ENCODE measurements around the gene ZNG1C. TPM values are rescaled to one million over a fixed set of nuclear protein-coding genes. Genes with fewer than 3 reads are reported as not detected.
"Not testable (repeated sequence)": the region's sequence is repeated elsewhere in the genome, so short reads cannot be mapped to it uniquely, and the experiment has no call there.

The ZNG1C gene
- 10 to 100 TPM in 2 of 3 donors, 1 to 10 TPM in 1; 7.0 to 17.0 (median 13.5) TPM for total RNA-seq
- 43.6 TPM for total RNA-seq (2013)

GRCh38 chr9:68241683-68242082, at the start of gene ZNG1C:
Gene ZNG1C (plus strand): TSS chr9:68241983. CDS start chr9:68242032, 49 bp downstream.
- DNase-seq; H3K27me3 ChIP-seq (ENCODE audit: control insufficient read depth, insufficient read depth, low read length); H3K4me3 Mint-ChIP-seq; ATAC-seq; H3K27ac ChIP-seq (ENCODE audit: low read length); H3K27me3 Mint-ChIP-seq (ENCODE audit: low read depth in 2 of 2); intact Hi-C loops (cut with micrococcal nuclease); H3K9me3 Mint-ChIP-seq; H3K27ac Mint-ChIP-seq; H3K4me3 ChIP-seq (ENCODE audit: low read length); H3K36me3 ChIP-seq (ENCODE audit: control insufficient read depth, insufficient read depth, low read length); H3K9me3 ChIP-seq (ENCODE audit: control insufficient read depth, insufficient read depth, low read length); H3K36me3 Mint-ChIP-seq; H3K4me1 ChIP-seq (ENCODE audit: control insufficient read depth, insufficient read depth, low read length); H3K4me1 Mint-ChIP-seq: not testable (repeated sequence)
- WGBS (ENCODE audit: insufficient coverage), result no CpG with 5 or more reads among the region's 32 CpGs

DNA sequence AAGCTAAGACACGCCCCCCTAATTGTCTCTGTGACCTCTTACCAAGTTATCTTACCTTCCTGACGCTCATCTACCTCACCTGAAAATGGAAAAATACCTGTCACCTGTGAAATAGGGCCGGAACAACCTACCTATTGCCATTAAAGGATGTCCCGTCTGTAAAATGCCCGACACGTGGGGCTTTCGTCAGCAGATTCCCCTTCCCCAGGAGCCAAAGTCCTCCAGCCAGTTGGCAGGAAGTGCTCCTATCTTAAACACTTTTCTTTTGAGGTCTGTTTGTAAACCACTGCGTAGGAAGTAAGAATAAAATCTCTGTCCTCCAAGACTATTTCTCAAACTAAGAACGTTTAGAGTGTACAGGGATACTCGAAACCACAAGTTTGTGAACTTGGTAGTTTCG, 654 bp downstream of the ZNG1C start:
- H3K27ac Mint-ChIP-seq; intact Hi-C loops (cut with micrococcal nuclease); H3K4me1 Mint-ChIP-seq; H3K9me3 ChIP-seq (ENCODE audit: control insufficient read depth, insufficient read depth, low read length); H3K27me3 Mint-ChIP-seq (ENCODE audit: low read depth in 2 of 2); H3K27ac ChIP-seq (ENCODE audit: low read length); DNase-seq; H3K36me3 Mint-ChIP-seq; H3K4me3 Mint-ChIP-seq; H3K27me3 ChIP-seq (ENCODE audit: control insufficient read depth, insufficient read depth, low read length); ATAC-seq; H3K9me3 Mint-ChIP-seq; H3K4me3 ChIP-seq (ENCODE audit: low read length); H3K36me3 ChIP-seq (ENCODE audit: control insufficient read depth, insufficient read depth, low read length); H3K4me1 ChIP-seq (ENCODE audit: control insufficient read depth, insufficient read depth, low read length): not testable (repeated sequence)
- no CpG with 5 or more reads among the region's 11 CpGs for WGBS (ENCODE audit: insufficient coverage)

- ATAC-seq; DNase-seq; H3K27ac Mint-ChIP-seq; H3K27me3 ChIP-seq (ENCODE audit: control insufficient read depth, insufficient read depth, low read length); H3K4me1 Mint-ChIP-seq; H3K4me3 Mint-ChIP-seq; H3K4me1 ChIP-seq (ENCODE audit: control insufficient read depth, insufficient read depth, low read length); H3K27me3 Mint-ChIP-seq (ENCODE audit: low read depth in 2 of 2); H3K4me3 ChIP-seq (ENCODE audit: low read length); H3K36me3 Mint-ChIP-seq; H3K27ac ChIP-seq (ENCODE audit: low read length); intact Hi-C loops (cut with micrococcal nuclease); H3K9me3 Mint-ChIP-seq; H3K36me3 ChIP-seq (ENCODE audit: control insufficient read depth, insufficient read depth, low read length); H3K9me3 ChIP-seq (ENCODE audit: control insufficient read depth, insufficient read depth, low read length): not testable (repeated sequence)
- 100% methylated on average over 4 of the region's 16 CpGs for WGBS (ENCODE audit: insufficient coverage)
Observed at GRCh38 chr9:68281041-68281440, 39.3 kb downstream of the ZNG1C start.

DNA sequence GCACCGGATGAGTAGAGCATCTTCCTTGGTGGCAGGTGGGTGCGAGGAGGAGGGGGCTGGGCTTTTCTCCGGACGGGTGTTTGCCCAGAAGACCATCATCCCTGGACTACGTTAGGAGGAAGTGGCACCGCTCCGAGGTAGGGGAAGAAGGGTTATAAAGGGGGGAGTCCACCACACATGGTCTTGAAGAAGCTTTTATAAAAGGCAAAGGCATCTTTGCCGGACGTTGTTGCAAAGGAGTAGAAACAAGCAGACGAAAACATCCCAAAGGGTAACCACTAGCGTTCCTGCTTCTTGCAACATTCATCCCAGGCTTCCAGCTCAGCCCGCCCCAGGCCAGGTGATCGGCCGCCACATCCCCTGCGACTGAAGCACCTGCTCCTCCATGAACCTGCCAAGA, 60.8 kb downstream of the ZNG1C start, which contains the start of gene FOXD4L3:
Gene FOXD4L3, plus strand, starts transcription at position 301 of the 400 bp plus-strand sequence. Its CDS starts 85 bp downstream, at position 386.
- H3K36me3 ChIP-seq (ENCODE audit: control insufficient read depth, insufficient read depth, low read length); H3K27ac Mint-ChIP-seq; H3K27me3 ChIP-seq (ENCODE audit: control insufficient read depth, insufficient read depth, low read length); H3K4me3 Mint-ChIP-seq; intact Hi-C loops (cut with micrococcal nuclease); H3K4me1 ChIP-seq (ENCODE audit: control insufficient read depth, insufficient read depth, low read length); H3K9me3 ChIP-seq (ENCODE audit: control insufficient read depth, insufficient read depth, low read length); H3K27ac ChIP-seq (ENCODE audit: low read length); H3K27me3 Mint-ChIP-seq (ENCODE audit: low read depth in 2 of 2); H3K36me3 Mint-ChIP-seq; DNase-seq; H3K4me3 ChIP-seq (ENCODE audit: low read length); ATAC-seq; H3K9me3 Mint-ChIP-seq; H3K4me1 Mint-ChIP-seq: not testable (repeated sequence)
- WGBS (ENCODE audit: insufficient coverage), result no CpG with 5 or more reads among the region's 15 CpGs

GRCh38 chr9:68303771-68304170, 62.0 kb downstream of the ZNG1C start:
- H3K36me3 Mint-ChIP-seq; H3K27ac Mint-ChIP-seq; H3K4me3 Mint-ChIP-seq; DNase-seq; intact Hi-C loops (cut with micrococcal nuclease); H3K27ac ChIP-seq (ENCODE audit: low read length); H3K9me3 Mint-ChIP-seq; H3K4me3 ChIP-seq (ENCODE audit: low read length); H3K4me1 Mint-ChIP-seq; H3K36me3 ChIP-seq (ENCODE audit: control insufficient read depth, insufficient read depth, low read length); H3K4me1 ChIP-seq (ENCODE audit: control insufficient read depth, insufficient read depth, low read length); H3K27me3 Mint-ChIP-seq (ENCODE audit: low read depth in 2 of 2); H3K27me3 ChIP-seq (ENCODE audit: control insufficient read depth, insufficient read depth, low read length); ATAC-seq; H3K9me3 ChIP-seq (ENCODE audit: control insufficient read depth, insufficient read depth, low read length): not testable (repeated sequence)
- WGBS (ENCODE audit: insufficient coverage), result no CpG with 5 or more reads among the region's 30 CpGs

GRCh38 chr9:68304212-68304611, 62.4 kb downstream of the ZNG1C start:
- H3K9me3 Mint-ChIP-seq; H3K36me3 Mint-ChIP-seq; H3K4me1 ChIP-seq (ENCODE audit: control insufficient read depth, insufficient read depth, low read length); H3K27ac ChIP-seq (ENCODE audit: low read length); H3K27me3 Mint-ChIP-seq (ENCODE audit: low read depth in 2 of 2); intact Hi-C loops (cut with micrococcal nuclease); H3K36me3 ChIP-seq (ENCODE audit: control insufficient read depth, insufficient read depth, low read length); H3K27ac Mint-ChIP-seq; H3K27me3 ChIP-seq (ENCODE audit: control insufficient read depth, insufficient read depth, low read length); H3K4me3 Mint-ChIP-seq; ATAC-seq; DNase-seq; H3K4me1 Mint-ChIP-seq; H3K9me3 ChIP-seq (ENCODE audit: control insufficient read depth, insufficient read depth, low read length); H3K4me3 ChIP-seq (ENCODE audit: low read length): not testable (repeated sequence)
- WGBS (ENCODE audit: insufficient coverage), result no CpG with 5 or more reads among the region's 21 CpGs

DNA sequence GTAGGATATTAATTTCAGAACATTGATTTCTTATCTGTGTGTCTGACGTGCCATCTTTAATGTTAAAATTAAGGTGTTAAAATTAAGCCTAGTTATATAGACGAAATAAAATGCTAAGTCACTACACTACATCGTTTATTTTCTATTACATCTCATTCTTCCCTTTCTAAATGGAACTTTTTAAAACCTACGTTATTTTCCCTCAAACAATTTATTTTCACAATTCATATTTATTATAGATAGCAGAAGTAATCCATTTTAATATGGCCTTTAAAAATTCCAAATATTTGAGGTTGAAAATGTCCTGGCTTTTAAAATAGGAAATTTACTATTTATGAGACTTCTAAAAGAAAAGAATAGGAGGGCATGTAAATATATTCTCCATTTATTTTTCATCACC, 63.0 kb downstream of the ZNG1C start:
- H3K27me3 Mint-ChIP-seq (ENCODE audit: low read depth in 2 of 2); intact Hi-C loops (cut with micrococcal nuclease); H3K9me3 Mint-ChIP-seq: not testable (repeated sequence)

GRCh38 chr9:68305680-68306285, 64.0 kb downstream of the ZNG1C start:
- H3K4me3 Mint-ChIP-seq; H3K4me3 ChIP-seq (ENCODE audit: low read length); H3K27me3 ChIP-seq (ENCODE audit: control insufficient read depth, insufficient read depth, low read length); H3K9me3 ChIP-seq (ENCODE audit: control insufficient read depth, insufficient read depth, low read length); H3K36me3 ChIP-seq (ENCODE audit: control insufficient read depth, insufficient read depth, low read length); H3K27ac Mint-ChIP-seq; H3K27ac ChIP-seq (ENCODE audit: low read length); ATAC-seq; H3K9me3 Mint-ChIP-seq; H3K27me3 Mint-ChIP-seq (ENCODE audit: low read depth in 2 of 2); H3K4me1 Mint-ChIP-seq; H3K36me3 Mint-ChIP-seq; H3K4me1 ChIP-seq (ENCODE audit: control insufficient read depth, insufficient read depth, low read length); DNase-seq; intact Hi-C loops (cut with micrococcal nuclease): not testable (repeated sequence)
- 49% methylated on average over 4 of the region's 21 CpGs for WGBS (ENCODE audit: insufficient coverage)

More for the DNA sequence above, 63.0 kb downstream of the ZNG1C start:
- not testable (repeated sequence) for H3K4me3 ChIP-seq (ENCODE audit: low read length); H3K27ac ChIP-seq (ENCODE audit: low read length); H3K27me3 ChIP-seq (ENCODE audit: control insufficient read depth, insufficient read depth, low read length); H3K9me3 ChIP-seq (ENCODE audit: control insufficient read depth, insufficient read depth, low read length); H3K4me3 Mint-ChIP-seq; H3K4me1 ChIP-seq (ENCODE audit: control insufficient read depth, insufficient read depth, low read length); H3K36me3 ChIP-seq (ENCODE audit: control insufficient read depth, insufficient read depth, low read length); DNase-seq; H3K4me1 Mint-ChIP-seq; H3K27ac Mint-ChIP-seq; H3K36me3 Mint-ChIP-seq; ATAC-seq
- WGBS (ENCODE audit: insufficient coverage), result no CpG with 5 or more reads among the region's 4 CpGs
